K562 (cell line): ENCODE measurements around the gene ATAD3C. TPM values are rescaled to one million over a fixed set of nuclear protein-coding genes. Genes with fewer than 3 reads are reported as not detected.

Source experiments
- ARHGAP35 ChIP-seq: fragments of 450-650 bp; IDR thresholded peaks from 2 replicates; pipeline ENCODE4 v1.6.1; 2018; ENCODE audit not compliant: partially characterized antibody
- ATF3 ChIP-seq, 2 experiments: fragments of 450-650 bp in 1 of 2; sonication (generic) in 1 of 2; formaldehyde crosslinking in 1 of 2; IDR thresholded peaks in 1 of 2; conservative IDR thresholded peaks in 1 of 2; 2 replicates each; pipeline versions ENCODE4 v1.6.1 to v1.8.1; 2016 to 2023; ENCODE audit warnings: mild to moderate bottlenecking in 2 of 2, moderate library complexity in 2 of 2, inconsistent platforms in 1 of 2, missing genetic modification reagents in 1 of 2
- CBX5 ChIP-seq: IDR thresholded peaks from 2 replicates; pipeline ENCODE4 v1.6.1; 2014; ENCODE audit warnings: low read depth, borderline replicate concordance
- CBX8 ChIP-seq: fragments of 200-600 bp; sonication (generic); IDR thresholded peaks from 2 replicates; pipeline ENCODE4 v1.6.1; 2012; ENCODE audit warnings: borderline replicate concordance, mixed run types, low read depth, mild to moderate bottlenecking, moderate library complexity, mixed read lengths, low read length, control low read depth, inconsistent platforms; ENCODE audit not compliant: poor library complexity, severe bottlenecking; ENCODE audit errors: extremely low read depth
- DMBX1 ChIP-seq: fragments of 250-450 bp; sonication (Bioruptor Pico); IDR thresholded peaks from 2 replicates; pipeline ENCODE4 v1.8.0; 2022; ENCODE audit warnings: inconsistent platforms, mild to moderate bottlenecking, moderate library complexity, borderline replicate concordance
- GTF2A2 ChIP-seq: IDR thresholded peaks from 2 replicates; pipeline ENCODE4 v1.6.1; 2016; ENCODE audit warnings: mild to moderate bottlenecking, missing genetic modification characterization, missing compliant biosample characterization
- HNRNPUL1 ChIP-seq: fragments of 200-400 bp; formaldehyde crosslinking; IDR thresholded peaks from 2 replicates; pipeline ENCODE4 v1.6.1; 2017; ENCODE audit warnings: low read length
- HSF4 ChIP-seq: fragments of 250-450 bp; sonication (Bioruptor Pico); IDR thresholded peaks from 2 replicates; pipeline ENCODE4 v2.1.2; 2022; ENCODE audit warnings: mild to moderate bottlenecking, moderate library complexity, borderline replicate concordance
- KLF1 ChIP-seq: fragments of 450-650 bp; IDR thresholded peaks from 2 replicates; pipeline ENCODE4 v1.6.1; 2016; ENCODE audit warnings: missing genetic modification characterization, missing compliant biosample characterization
- MNT ChIP-seq, 2 experiments: fragments of 450-650 bp; conservative IDR thresholded peaks; 2 replicates each; pipeline ENCODE4 v1.6.1; 2017; ENCODE audit warnings: mild to moderate bottlenecking in 2 of 2, moderate library complexity in 2 of 2
- SIX5 ChIP-seq, 2 experiments: IDR thresholded peaks; 2 replicates each; pipeline ENCODE4 v1.6.1; 2011; ENCODE audit warnings: low read length in 2 of 2, borderline replicate concordance in 1 of 2, low read depth in 1 of 2, mild to moderate bottlenecking in 1 of 2, moderate library complexity in 1 of 2; ENCODE audit not compliant: insufficient read depth in 1 of 2
- SRSF1 ChIP-seq: fragments of 200-400 bp; formaldehyde crosslinking; IDR thresholded peaks from 2 replicates; pipeline ENCODE4 v1.6.1; 2017; ENCODE audit warnings: mild to moderate bottlenecking, low read depth, low read length, moderate library complexity
- STAG1 ChIP-seq: sonication (generic); formaldehyde crosslinking; IDR thresholded peaks from 2 replicates; pipeline ENCODE4 v1.5.0; 2020; ENCODE audit warnings: missing genetic modification reagents, borderline replicate concordance
- TEAD4 ChIP-seq, 2 experiments: sonication (generic) in 1 of 2; formaldehyde crosslinking in 1 of 2; IDR thresholded peaks; 2 replicates each; pipeline versions ENCODE4 v1.6.1 to v1.8.0; 2012 to 2022; ENCODE audit warnings: borderline replicate concordance in 1 of 2, inconsistent platforms in 1 of 2, low read length in 1 of 2, mild to moderate bottlenecking in 1 of 2, missing genetic modification reagents in 1 of 2
- ZNF253 ChIP-seq: fragments of 250-450 bp; sonication (Bioruptor Pico); conservative IDR thresholded peaks from 2 replicates; pipeline ENCODE4 v1.6.1; 2021; ENCODE audit warnings: mild to moderate bottlenecking
- ZNF644 ChIP-seq: fragments of 200-800 bp; sonication (Bioruptor generic); IDR thresholded peaks from 2 replicates; pipeline ENCODE4 v1.6.1; 2016; ENCODE audit warnings: low read depth, missing genetic modification characterization, missing compliant biosample characterization
- ZNF699 ChIP-seq: fragments of 250-450 bp; sonication (Bioruptor Pico); IDR thresholded peaks from 2 replicates; pipeline ENCODE4 v1.8.0; 2021; ENCODE audit warnings: mild to moderate bottlenecking, moderate library complexity; ENCODE audit not compliant: insufficient replicate concordance
- polyA plus RNA-seq, 8 experiments: library from polyadenylated mRNA; depleted of rRNA in 4 of 8; stranded (reverse) in 5 of 8; unstranded in 3 of 8; fragments of >200 nt; fragmentation: Nextera tagmentation in 2 of 8; fragmentation: Illumina TruSeq in 1 of 8; extraction: Ambion mirVana in 2 of 8; extraction: Trizol in 1 of 8; gene quantifications; 2 replicates each; pipeline versions ENCODE4 v1.2.1 to v1.2.3, GENCODE V29; 2011 to 2014; ENCODE audit warnings: inconsistent platforms in 1 of 8, missing spikeins in 1 of 8
- total RNA-seq, 7 experiments: library from RNA; depleted of rRNA in 6 of 7; stranded (reverse); fragments of >200 nt in 6 of 7; fragmentation: Illumina TruSeq in 2 of 7; extraction: Trizol in 2 of 7; gene quantifications; 2 replicates each; pipeline versions ENCODE4 v1.2.1 to v1.2.3, GENCODE V29; 2011 to 2021; ENCODE audit warnings: low replicate concordance in 1 of 7
- TF ChIP-seq, protein P1 (sequence below), 2 experiments: fragments of 450-650 bp; IDR thresholded peaks; 2 replicates each; pipeline ENCODE4 v1.6.1; 2016

The ATAD3C gene
- total and polyA plus RNA-seq, 9 of the 15 experiments (the other 6 are each of a cell fraction or from before 2014, with no cell fraction given) = 0.03 to 0.18 TPM; not detected in 7

GRCh38 chr1:1471389-1472052 is 22.0 kb downstream of the ATAD3C start, which contains the start of gene ATAD3B (continued):
- no peak for TF ChIP-seq ZNF253
- no peak for TF ChIP-seq ATF3 (IDR thresholded peaks at IDR 0.05)
- no peak; the same call in 1 of the 2 replicates for TF ChIP-seq ATF3 (CRISPR knock-in tag; conservative IDR thresholded peaks at IDR 0.05)
- no peak for TF ChIP-seq HSF4 (CRISPR knock-in tag)
- TF ChIP-seq, protein P1, sequence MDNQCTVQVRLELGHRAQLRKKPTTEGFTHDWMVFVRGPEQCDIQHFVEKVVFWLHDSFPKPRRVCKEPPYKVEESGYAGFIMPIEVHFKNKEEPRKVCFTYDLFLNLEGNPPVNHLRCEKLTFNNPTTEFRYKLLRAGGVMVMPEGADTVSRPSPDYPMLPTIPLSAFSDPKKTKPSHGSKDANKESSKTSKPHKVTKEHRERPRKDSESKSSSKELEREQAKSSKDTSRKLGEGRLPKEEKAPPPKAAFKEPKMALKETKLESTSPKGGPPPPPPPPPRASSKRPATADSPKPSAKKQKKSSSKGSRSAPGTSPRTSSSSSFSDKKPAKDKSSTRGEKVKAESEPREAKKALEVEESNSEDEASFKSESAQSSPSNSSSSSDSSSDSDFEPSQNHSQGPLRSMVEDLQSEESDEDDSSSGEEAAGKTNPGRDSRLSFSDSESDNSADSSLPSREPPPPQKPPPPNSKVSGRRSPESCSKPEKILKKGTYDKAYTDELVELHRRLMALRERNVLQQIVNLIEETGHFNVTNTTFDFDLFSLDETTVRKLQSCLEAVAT (IDR thresholded peaks at IDR 0.05) = peak in 1 of 2 experiments; percentile 91; a peak in 1 of 4 replicates
- TF ChIP-seq ARHGAP35 = no peak
- TF ChIP-seq STAG1 = no peak
- TF ChIP-seq DMBX1 (CRISPR knock-in tag) = no peak
- TF ChIP-seq ZNF644 (tag) = no peak
- no peak for TF ChIP-seq HNRNPUL1
- TF ChIP-seq ZNF699 (CRISPR knock-in tag) = no peak
- TF ChIP-seq TEAD4 (IDR thresholded peaks at IDR 0.05; ENCODE audit: low read length) = no peak
- no peak for TF ChIP-seq TEAD4 (CRISPR knock-in tag; IDR thresholded peaks at IDR 0.05; ENCODE audit: borderline replicate concordance)
- TF ChIP-seq KLF1 (tag) = no peak
- TF ChIP-seq CBX8 = no peak
- TF ChIP-seq SIX5 (IDR thresholded peaks at IDR 0.05; ENCODE audit: borderline replicate concordance in 1 of 2, insufficient read depth in 1 of 2, low read depth in 1 of 2, low read length in 2 of 2) = peak; percentile 22 to 35; a peak in 1 of 4 replicates
- TF ChIP-seq MNT (conservative IDR thresholded peaks at IDR 0.05) = peak; percentile 99 to 100
- TF ChIP-seq CBX5 = no peak
- no peak for TF ChIP-seq GTF2A2 (tag)
- no peak for TF ChIP-seq SRSF1
